ENCODE results near the gene RUNX1.
A peak's percentile ranks its signal among the peaks of the same experiment; 100 is the strongest.
"Not testable (repeated sequence)": the region's sequence is repeated elsewhere in the genome, so short reads cannot be mapped to it uniquely, and the experiment has no call there.

The RUNX1 gene

DNA sequence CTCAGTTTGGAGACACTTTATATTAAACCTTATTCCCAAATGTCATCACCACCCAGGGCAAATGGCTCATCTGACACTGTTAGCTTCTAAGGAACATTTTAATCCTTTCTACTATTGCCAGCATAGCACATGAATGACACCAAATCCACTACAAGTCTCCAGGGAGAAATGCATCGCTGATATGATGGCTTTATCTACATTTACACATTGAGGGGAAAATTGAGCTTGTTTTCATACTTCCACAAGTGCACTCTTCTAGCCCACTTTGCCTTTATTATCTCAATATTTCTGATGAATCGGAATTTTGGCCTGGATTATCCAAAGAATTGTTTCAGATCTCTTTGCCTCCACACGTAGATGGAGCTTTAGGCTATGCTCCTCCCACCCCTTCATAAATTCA is 75.4 kb downstream of the RUNX1 start:
- no peak for DNase-seq (ENCODE audit: low read depth in 4 of 4, low spot score in 1 of 4)

DNA sequence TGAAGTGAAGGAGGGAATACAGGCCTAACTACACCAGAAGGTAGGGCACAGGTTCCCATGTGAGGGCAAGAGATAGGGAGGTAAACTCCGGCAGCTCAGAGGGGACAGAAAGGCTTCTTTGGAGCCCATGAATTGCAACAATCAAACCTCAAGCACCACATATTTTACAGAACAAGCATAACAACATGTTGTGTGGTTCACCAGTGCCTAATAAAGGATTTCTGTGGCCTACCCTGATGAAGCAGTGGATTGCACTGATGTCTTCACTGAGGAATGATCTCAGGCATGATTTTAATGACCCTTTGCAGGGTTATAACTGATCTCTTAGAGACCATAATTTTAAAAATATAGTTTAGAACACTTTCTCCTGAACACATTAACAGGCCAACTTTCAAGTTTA is 77.4 kb downstream of the RUNX1 start:
- DNase-seq (ENCODE audit: low read depth in 4 of 4, low spot score in 1 of 4) = no peak

DNA sequence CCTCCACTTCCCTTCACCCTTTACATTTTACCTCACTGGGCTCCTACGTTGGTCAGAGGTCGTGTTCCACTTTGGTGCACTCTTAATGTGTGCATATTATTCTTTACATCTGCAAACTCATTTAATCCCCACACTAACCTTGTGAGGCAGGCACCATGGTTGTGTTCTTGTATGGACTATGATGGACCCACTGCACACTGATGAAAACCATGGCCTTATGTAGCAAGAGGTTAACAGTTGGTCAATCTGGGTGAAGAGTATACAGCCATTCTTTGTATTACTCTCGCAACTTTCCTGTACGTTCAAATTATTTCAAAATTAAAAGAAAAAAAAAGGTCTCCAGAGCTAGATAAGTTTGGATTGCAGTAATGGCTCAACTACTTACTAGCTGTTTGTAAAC is 78.5 kb downstream of the RUNX1 start:
- DNase-seq (ENCODE audit: low read depth in 4 of 4, low spot score in 1 of 4) = no peak

DNA sequence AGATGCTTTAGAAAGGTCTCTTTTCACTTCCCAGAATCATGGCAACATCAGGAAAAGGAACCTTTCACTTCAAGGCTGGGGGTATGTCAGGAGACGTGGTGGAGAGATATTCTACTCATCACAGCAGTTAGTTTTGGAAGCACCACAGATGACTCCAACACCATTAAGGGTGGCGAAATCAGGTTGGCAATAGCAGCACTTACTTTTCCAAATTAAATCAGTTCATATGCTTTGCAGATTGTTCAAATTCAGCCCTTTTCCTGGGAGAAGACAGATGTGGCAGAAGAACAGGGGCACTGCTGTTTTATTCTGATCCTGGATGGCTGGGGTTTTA is 79.0 kb downstream of the RUNX1 start:
- DNase-seq (ENCODE audit: low read depth in 4 of 4, low spot score in 1 of 4) = no peak

GRCh38 chr21:34969423-34970166 is 79.5 kb downstream of the RUNX1 start:
- DNase-seq (ENCODE audit: low read depth in 4 of 4, low spot score in 1 of 4) = no peak

DNA sequence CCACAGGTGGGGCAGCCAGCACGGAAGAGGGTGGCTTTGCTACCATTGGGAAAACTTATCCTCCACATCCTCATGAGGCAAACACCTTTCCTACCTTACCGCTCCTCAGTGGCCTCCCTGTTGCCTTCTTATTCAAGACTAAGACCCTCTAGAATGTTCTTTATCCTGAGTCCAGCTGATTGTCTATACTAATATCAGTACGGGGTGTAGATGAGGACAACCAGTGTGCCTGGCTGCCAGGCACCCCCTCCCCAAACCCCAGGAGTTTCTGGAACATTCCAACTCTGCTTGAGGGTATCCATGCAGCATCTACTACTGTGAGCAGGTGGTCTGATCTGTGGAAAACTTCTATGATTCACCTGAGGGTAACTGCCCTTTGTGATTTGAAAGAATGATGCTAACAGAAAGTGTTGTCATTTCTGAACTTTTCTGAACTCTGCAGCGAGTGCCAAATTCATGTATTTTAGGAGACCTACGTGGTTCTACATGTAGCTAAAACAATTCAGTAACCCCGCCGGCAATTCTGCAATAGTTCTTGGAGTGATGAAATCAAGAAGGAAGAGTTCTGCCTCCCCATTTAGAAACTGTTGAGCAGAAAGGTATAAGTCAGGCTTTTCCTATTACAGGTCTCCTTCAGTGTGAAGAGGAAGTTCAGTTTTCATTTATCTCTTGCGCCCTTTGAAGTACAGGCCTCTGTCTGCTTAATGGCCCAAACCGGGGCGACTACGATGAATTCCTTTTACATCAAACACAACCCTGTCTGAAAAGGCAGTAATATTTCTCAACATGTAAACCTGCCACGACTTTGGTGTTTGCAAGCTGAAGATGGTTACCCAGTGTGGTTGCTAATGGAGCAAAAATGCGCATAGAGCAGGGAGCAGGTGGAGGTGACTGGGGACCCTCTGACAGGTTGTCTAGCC is 80.4 kb downstream of the RUNX1 start:
- peak in 1 of 4 experiments; percentile 31 for DNase-seq (ENCODE audit: low read depth in 4 of 4, low spot score in 1 of 4)

DNA sequence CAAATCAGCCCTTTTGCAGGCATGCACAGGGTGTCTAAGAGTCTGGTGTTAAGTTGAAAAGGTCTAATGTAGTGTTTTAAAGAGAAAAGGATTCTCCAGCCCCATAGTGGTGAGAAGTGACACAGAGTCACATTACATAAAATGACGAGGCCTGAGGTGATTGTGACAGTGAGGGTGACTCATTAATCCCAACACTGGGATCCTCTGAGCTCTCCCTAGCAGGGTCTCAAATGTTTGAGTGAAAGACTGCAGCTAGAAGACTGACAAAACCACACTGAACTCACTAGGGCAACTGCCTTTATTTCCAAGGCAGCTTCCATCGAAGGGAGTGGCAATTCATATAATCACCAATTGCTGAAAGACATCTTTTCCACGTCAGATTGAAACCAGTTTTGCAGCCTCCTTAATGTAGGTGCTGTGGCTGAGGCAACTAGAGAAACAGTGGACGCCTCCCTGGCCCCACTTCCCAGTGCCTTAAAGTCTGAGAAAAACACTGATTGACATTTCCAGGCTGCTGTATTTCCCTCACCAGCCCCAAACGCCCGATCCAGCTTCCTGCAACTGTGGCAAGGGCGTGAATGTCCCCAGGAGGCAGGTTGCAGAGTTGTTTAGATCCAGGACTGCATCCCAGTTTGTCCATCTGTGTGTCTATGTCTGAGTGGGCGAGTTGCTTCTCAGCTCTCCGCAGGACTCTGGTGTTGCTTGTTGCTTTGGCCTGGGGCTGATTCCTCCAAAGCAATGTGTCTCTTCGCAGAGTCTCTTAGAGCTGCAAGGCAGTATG is 81.4 kb downstream of the RUNX1 start:
- DNase-seq (ENCODE audit: low read depth in 4 of 4, low spot score in 1 of 4) = no peak

DNA sequence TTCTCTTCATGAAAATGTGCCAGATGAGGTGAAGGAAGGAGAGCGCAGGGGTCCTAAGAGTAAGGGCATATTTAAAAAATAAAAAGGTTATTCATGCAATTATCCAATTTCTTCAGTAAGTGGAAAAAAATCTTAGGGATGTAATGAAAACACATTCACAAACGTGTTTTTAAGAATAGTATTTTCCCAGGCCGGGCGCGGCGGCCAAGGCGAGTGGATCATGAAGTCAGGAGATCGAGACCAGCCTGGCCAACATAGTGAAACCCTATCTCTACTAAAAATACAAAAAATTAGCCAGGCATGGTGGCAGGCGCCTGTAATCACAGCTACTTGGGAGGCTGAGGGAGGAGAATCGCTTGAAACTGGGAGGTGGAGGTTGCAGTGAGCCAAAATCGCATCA is 82.2 kb downstream of the RUNX1 start:
- not testable (repeated sequence) for DNase-seq (ENCODE audit: low read depth in 4 of 4, low spot score in 1 of 4)

GRCh38 chr21:34965200-34966174 is 83.6 kb downstream of the RUNX1 start:
- DNase-seq (ENCODE audit: low read depth in 4 of 4, low spot score in 1 of 4) = no peak

- no peak for DNase-seq (ENCODE audit: low read depth in 4 of 4, low spot score in 1 of 4)
These were observed 86.4 kb downstream of the RUNX1 start for GRCh38 chr21:34962586-34963222.

GRCh38 chr21:34962136-34962535 is 87.0 kb downstream of the RUNX1 start:
- DNase-seq (ENCODE audit: low read depth in 4 of 4, low spot score in 1 of 4) = no peak

- no peak for DNase-seq (ENCODE audit: low read depth in 4 of 4, low spot score in 1 of 4)
These were observed 88.4 kb downstream of the RUNX1 start for GRCh38 chr21:34960687-34961086.

DNA sequence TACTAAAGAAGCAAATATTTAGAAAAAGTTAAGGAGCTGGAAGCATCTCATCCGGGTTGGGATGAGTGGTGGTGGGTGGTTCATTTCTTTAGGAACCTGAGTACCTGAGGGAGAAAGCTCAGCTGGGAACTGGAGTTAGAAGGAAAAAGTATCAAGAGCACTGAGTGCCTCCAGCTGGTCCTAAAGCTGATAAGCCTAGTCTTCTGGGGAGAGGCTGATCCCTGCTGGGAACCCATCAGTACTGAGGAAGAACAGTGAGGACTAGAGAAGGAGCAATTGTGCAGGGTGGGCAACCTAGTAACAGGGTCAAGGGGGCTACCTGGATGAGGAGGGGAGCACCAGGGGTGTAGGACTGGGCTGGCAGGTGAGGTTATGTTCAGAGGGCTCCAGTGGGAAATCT is 89.5 kb downstream of the RUNX1 start:
- no peak for DNase-seq (ENCODE audit: low read depth in 4 of 4, low spot score in 1 of 4)

GRCh38 chr21:34958040-34958439 is 91.1 kb downstream of the RUNX1 start:
- no peak for DNase-seq (ENCODE audit: low read depth in 4 of 4, low spot score in 1 of 4)

- DNase-seq (ENCODE audit: low read depth in 4 of 4, low spot score in 1 of 4) = no peak
These were observed 92.4 kb downstream of the RUNX1 start for GRCh38 chr21:34956416-34957316.

GRCh38 chr21:34953950-34954349 is 95.2 kb downstream of the RUNX1 start:
- DNase-seq (ENCODE audit: low read depth in 4 of 4, low spot score in 1 of 4) = no peak

DNA sequence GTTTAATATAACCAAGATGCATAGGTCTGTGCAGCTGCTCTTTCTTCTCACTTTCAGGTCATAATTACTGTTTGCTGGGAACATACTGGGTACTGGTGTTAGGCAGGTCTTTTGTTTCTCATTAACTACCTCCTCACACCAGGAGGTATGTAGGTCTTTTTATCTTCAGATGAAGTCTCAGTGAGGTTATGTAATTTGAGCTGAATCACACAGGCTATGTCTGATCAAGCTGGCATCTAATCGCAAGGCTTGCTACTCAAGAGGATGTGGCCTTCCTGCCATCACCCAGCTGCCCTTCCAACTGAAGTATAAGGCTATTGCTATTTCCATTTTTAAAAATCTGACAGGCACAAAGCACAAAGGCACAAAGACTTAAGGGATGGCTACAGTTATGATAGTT is 96.4 kb downstream of the RUNX1 start:
- no peak for DNase-seq (ENCODE audit: low read depth in 4 of 4, low spot score in 1 of 4)

DNA sequence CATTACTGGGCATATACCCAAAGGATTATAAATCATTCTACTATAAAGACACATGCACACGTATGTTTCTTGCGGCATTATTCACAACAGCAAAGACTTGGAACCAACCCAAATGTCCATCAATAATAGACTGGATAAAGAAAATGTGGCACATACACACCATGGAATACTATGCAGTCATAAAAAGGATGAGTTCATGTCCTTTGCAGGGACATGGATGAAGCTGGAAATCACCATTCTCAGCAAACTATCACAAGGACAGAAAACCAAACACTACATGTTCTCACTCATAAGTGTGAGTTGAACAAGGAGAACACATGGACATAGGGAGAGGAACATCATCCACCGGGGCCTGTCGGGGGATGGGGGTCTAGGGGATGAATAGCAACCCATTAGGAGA is 97.2 kb downstream of the RUNX1 start:
- not testable (repeated sequence) for DNase-seq (ENCODE audit: low read depth in 4 of 4, low spot score in 1 of 4)

GRCh38 chr21:34950980-34951379 is 98.1 kb downstream of the RUNX1 start:
- no peak for DNase-seq (ENCODE audit: low read depth in 4 of 4, low spot score in 1 of 4)

Data from stimulated activated CD4-positive, alpha-beta T cell treated with anti-CD3 and anti-CD28 coated beads, Interleukin-1b, Interleukin-23, amount 100 ng/mL, for 24 hours (primary cell).